Stimulated activated naive CD8-positive, alpha-beta T cell treated with anti-CD3 and anti-CD28 coated beads, Interleukin-15, Interleukin-2, amounts not matched to agents 100 U/mL and 50 U/mL, for 24 hours (primary cell): Measurements from ENCODE around the gene ZSWIM3.

Source experiments
- ATAC-seq: fragments of 150-1000 bp; cut with Tn5 transposase; one replicate; pipeline ENCODE4 v1.10.0; 2021
- DNase-seq: peaks from one replicate; pipeline ENCODE4 v3.0.0; 2021

ZSWIM3 gene

DNA sequence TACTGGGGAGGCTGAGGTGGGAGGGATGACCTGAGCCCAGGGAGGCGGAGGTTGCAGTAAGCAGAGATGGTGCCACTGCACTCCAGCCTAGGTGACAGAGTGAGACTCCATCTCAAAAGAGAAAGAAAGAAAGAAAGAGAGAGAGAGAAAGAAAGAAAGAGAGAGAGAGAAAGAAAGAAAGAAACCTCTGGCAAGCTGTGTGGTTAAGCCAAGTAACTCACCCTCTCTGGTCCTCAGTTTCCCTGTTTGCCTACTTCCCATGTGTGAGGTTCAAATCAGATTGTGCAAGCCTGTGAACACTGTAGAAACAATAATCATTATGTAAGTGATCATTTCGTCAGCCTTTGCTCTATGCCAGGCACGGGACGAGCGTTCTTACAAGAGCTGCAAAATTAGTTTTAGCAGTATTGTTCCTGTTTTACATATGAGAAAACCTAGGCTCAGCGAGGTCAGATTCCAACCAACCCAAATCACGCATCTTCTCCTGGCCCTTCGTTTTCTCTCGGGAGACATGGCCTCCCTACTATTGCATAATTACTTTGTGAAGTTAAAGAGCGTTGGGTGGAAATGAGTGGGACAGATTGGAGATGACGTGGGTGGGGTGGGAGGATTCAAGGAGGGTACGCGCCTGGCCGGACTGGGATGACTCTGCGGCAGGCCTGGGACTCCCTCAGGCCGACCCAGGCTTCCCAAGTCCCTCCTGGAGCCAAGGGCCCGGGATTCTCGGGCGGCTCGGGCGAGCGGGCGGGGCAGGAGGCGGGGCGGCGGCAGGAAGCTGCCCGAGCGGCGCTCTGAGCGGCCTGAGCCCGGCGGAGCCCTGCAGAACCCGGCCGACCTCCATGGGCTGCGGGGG, 24.2 kb upstream of the ZSWIM3 start, which contains the start of gene SNX21:
TSS of gene SNX21 (plus strand) at position 770 of the 853 bp plus-strand sequence. CDS start 121 bp downstream, outside the sequence.
- DNase-seq: peak; percentile 40
- ATAC-seq: peak; percentile 50

GRCh38 chr20:45833883-45834796, 23.3 kb upstream of the ZSWIM3 start:
- ATAC-seq (peak; percentile 68), DNase-seq (peak; percentile 52)

- DNase-seq (no peak), ATAC-seq (no peak)
Observed at GRCh38 chr20:45834797-45835161, 22.6 kb upstream of the ZSWIM3 start.

DNA sequence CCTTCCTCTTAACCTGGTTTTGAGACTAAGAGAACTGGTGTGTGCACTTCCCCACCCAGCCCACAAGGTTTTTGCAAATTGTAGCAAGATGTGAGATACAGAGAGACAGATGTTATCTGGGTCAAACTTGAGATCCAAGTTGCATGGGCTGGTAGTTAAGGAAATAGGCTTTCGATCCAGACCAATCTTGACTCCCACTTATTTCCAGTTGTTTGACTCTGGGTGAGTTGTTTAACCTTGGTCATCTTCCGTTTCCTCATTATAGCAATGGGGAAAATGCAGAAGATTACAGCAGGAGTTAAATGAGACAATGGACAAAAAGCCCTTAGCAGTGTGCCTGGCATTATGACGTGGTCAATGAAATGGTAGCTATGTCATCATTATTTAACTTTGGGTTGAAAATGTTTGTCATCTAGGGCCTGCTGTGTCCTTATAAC, 22.1 kb upstream of the ZSWIM3 start:
- ATAC-seq: no peak
- DNase-seq: no peak

GRCh38 chr20:45835825-45836224, 21.6 kb upstream of the ZSWIM3 start:
- DNase-seq (no peak), ATAC-seq (no peak)

- ATAC-seq (no peak), DNase-seq (no peak)
Observed at GRCh38 chr20:45836841-45837240, 20.6 kb upstream of the ZSWIM3 start.

- no peak for ATAC-seq
- no peak for DNase-seq
Observed at GRCh38 chr20:45840700-45841198, 16.7 kb upstream of the ZSWIM3 start.

DNA sequence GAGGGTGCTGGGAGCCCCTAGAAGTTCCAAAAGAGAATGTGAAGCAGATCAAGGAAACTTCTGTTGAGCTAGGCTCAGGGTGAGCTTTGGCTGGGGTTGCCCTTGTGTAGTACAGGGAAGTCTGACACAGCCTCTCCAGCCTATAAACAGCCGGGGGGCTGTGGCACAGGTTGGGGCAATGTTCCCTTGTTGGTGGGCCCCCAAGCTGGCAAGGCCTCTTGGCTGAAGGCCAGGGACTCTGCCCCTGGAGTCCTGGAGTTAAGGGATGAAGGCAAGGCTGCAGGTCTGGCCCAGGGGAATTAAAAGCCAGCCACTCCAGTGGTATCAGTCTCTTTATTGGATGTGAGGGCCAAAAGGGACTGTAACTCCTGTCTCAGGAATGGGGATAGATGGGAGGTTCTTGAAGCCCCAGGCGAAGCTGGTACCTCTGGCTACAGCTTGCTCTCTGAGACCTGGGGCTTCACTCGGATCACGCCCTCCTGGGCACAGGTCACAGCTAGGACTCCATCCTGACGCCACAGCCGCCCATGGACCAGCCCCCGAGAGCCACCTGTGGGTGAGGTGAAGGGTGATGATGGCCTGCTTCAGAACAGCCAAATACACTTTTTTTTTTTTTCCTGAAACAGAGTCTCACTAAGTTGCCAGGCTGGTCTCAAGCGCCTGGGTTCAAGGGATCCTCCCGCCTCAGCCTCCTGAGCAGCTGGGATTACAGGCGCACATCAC, 15.8 kb upstream of the ZSWIM3 start:
- no peak for ATAC-seq
- DNase-seq: no peak

DNA sequence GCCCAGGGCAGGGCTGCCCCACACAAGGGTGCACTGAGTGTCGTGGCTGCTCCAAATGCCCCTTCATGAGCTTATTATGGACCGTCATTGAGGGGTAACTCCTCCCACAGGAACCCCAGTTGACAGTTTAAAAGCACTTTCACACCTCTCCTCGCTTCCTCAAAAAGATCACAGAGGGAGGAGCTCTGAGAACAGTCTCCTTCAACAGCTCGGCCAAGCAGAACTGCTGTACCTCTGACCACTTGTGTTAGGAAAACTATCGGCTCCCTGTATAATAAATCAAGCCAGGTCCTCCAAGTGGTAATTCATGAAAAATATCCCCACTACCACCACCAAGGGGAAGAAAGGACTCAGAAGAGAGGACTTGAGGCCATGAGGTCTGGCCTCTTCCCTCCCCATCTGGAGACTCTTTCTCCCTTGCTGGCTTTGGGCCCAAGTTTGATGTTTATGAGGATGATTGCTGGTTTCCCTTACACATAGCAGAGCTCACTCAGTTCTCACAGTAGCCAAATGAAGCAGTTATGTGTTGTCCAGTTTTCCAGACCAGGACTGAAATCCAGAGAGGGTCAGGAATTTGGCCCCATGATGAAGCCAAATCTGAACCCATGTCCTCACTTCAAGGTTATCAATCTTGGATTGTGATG, 15.1 kb upstream of the ZSWIM3 start:
- DNase-seq (no peak), ATAC-seq (no peak)

GRCh38 chr20:45843506-45843905, 13.9 kb upstream of the ZSWIM3 start:
- no peak for ATAC-seq
- no peak for DNase-seq

- DNase-seq: no peak
- no peak for ATAC-seq
Observed at GRCh38 chr20:45845452-45845851, 12.0 kb upstream of the ZSWIM3 start.

DNA sequence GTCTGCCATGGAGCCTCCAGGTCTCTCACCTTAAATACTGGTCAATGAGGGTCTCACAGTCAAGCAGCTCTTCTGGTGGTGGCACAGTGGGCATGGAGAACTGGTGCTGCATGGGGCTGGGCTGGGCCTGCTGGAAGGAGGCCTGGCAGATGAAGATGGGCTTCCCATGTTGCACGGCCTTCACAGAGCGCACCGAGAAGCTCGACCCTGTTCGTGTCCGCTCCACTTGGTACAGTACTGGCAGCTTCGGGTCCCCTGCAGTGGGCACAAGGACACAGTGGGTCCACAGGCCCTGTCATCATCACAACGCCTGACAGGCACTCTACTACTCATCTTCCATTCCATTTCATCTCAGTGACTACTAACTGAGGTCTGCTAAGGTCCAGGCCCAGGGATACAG, 9.0 kb upstream of the ZSWIM3 start:
- ATAC-seq (no peak), DNase-seq (no peak)

- no peak for DNase-seq
- no peak for ATAC-seq
Observed at GRCh38 chr20:45848969-45849582, 8.3 kb upstream of the ZSWIM3 start.

- ATAC-seq: no peak
- no peak for DNase-seq
Observed at GRCh38 chr20:45850238-45850637, 7.2 kb upstream of the ZSWIM3 start.

DNA sequence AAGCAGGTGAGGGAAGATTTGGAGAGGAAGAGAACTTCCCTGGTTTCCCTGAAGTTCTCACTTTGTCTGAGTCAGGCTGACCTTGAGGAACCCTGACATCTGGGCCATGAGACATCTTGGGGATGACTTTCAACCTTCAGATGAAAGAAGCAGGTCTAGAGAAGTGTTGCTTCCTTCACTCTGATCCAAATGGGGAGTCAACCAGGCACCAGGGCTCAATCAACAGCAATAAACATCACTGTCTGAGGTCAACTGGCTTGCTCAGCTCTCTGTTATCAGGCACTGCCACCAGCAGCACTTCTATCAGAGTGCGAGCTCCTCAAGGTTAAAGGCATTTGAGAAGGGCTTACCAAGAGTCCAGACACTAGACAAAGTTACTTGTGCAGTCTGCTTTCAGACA, 6.5 kb upstream of the ZSWIM3 start:
- DNase-seq (no peak), ATAC-seq (no peak)

DNA sequence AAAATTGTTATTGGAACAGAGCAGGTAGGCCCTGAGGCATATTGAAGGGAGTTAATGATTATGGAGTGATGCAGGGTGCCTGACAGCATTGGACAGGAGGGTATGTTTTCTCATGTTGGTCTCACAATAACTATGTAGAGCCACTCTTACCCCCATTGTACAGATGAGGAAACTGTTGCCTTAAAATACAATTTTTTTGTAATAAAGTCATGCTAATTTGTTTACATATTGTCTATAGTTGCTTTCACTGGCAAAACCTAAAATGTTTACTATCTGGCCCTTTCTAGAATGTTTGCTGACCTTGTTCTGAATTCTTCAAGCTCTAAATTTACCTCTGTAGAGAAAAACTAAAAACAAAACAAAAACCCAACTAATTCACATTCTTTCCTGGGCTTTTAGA, 5.9 kb upstream of the ZSWIM3 start:
- DNase-seq (no peak), ATAC-seq (no peak)

GRCh38 chr20:45852326-45852725, 5.1 kb upstream of the ZSWIM3 start:
- no peak for DNase-seq
- no peak for ATAC-seq

- ATAC-seq (no peak), DNase-seq (no peak)
Observed at GRCh38 chr20:45853484-45853883, 3.9 kb upstream of the ZSWIM3 start.

DNA sequence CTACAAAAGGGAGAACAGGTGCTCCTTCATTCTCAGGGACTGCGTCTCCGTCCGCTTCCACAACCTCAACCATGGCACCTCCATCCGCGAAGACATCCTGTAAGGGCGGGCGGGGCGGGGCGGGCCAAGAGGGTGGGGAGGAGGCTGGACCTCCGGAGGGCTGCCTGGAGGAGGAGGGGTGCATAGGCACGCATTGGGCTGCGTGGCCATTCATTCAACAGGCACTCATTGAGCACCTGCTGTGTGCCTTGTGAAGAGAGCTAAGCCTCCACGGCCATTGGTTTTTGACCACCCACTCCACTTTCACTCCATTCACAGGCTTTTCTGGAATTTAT, 435 bp downstream of the ZSWIM3 start:
- peak; percentile 61 for DNase-seq
- ATAC-seq: peak; percentile 41

GRCh38 chr20:45859916-45860315, 2.5 kb downstream of the ZSWIM3 start:
- DNase-seq (no peak), ATAC-seq (no peak)

- no peak for ATAC-seq
- DNase-seq: no peak
Observed at GRCh38 chr20:45860560-45861220, 3.3 kb downstream of the ZSWIM3 start.
